ENCODE results near the gene RPL7L1. TPM values are rescaled to one million over a fixed set of nuclear protein-coding genes. Genes with fewer than 3 reads are reported as not detected.

RPL7L1 gene
- total RNA-seq, 1 donor from 2014 or later = 40.1 TPM

DNA sequence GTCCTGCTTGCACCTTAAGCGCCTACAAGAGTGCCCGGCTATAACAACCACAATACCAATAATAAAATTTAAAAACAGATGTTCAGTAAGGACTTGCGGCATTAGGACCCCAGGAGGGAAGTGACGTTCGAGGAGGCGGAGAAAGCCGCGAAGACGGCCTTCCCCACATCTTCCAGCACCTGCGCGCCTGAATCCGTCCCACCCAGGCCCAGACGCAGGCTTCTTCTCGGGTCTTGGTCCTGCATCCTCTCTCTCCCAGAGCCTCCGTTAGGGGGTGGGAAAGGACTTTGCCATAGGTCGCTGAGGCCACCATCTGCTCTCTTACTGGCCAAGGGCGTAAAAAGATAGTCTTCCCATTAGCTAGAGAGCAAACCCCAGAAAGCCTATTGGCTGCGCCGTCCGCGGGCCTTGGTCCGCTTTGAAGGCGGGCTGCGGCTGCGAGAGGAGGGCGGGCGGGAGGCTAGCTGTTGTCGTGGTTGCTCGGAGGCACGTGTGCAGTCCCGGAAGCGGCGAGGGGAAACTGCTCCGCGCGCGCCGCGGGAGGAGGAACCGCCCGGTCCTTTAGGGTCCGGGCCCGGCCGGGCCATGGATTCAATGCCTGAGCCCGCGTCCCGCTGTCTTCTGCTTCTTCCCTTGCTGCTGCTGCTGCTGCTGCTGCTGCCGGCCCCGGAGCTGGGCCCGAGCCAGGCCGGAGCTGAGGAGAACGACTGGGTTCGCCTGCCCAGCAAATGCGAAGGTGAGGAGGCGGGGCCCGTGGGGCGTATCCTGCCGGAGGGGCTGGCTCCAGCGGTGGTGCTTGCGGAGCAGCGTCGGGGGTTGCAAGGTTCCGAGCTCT lies 49.8 kb downstream of the RPL7L1 start, which contains the start of gene CNPY3:
Gene CNPY3 (plus strand): TSS at position 495 of the 835 bp plus-strand sequence. CDS start 91 bp downstream, at position 586.
- DNase-seq (ENCODE audit: low spot score) = peak; percentile 95
- ATAC-seq = peak; percentile 91

DNA sequence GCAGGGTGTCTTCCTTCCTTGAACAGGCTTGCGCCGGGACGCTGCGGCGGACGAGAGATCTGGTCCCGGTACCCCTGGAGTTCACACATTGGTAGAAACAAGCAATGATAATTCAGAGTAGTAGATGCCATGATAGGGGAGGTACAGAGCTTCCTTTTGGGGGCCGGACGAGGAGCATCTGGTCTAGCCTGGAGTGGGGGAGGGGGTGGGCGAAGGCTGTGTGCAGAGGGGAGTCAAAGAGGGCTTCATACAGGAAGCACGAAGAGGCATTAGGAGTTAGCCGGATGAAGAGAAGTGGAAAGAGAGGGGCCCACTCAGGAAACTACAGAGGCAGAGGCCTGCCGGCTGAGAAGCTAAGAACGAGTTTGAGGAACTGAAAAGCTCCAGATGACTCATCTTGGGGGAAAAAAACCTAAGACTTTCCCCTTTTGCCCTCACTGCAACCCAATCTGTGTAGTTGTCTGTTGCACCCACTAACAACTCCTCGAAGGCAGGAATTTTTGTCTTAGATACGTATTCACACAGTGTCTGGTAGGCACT lies 50.5 kb downstream of the RPL7L1 start:
- peak; percentile 8 for ATAC-seq
- no peak for DNase-seq (ENCODE audit: low spot score)

DNA sequence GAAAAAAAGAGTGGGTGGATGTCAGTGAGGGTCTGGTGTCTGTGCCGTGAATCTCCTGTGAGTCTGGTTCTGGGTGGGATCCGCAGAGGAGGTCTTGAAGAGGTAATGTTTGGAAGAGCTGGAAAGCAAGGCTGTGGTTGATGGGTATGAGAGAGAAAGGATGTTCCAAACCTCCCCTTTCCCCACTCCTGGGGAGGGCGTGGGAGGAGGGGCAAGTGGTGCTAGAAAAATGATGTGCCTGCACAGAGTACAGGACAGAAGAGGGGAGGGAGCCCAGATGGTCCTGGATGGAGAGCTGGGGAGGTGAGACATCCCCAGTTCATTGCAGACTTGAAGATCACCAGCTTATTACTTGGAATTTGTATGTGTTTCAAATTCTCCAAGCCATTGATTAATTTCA lies 53.0 kb downstream of the RPL7L1 start:
- ATAC-seq = no peak
- DNase-seq (ENCODE audit: low spot score) = no peak

DNA sequence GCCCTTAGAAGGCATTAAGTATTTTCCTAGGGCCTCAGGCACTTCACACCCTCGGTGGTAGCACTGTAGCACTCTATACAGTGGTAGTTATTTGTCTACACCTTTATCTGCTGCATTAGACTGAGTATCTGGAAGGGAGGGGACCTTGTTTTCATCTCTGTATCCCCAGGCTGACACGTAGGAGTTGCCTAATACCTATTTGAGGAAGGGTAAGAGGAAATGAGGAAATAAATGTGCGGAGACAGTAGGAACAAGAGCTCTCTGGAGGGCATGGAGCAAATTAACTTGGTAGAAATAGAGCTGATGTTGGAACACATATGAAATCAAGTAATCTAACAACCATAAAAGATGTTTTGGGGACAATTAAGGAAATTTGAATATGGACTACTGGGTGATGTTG lies 53.8 kb downstream of the RPL7L1 start:
- ATAC-seq (no peak), DNase-seq (ENCODE audit: low spot score) (no peak)

DNA sequence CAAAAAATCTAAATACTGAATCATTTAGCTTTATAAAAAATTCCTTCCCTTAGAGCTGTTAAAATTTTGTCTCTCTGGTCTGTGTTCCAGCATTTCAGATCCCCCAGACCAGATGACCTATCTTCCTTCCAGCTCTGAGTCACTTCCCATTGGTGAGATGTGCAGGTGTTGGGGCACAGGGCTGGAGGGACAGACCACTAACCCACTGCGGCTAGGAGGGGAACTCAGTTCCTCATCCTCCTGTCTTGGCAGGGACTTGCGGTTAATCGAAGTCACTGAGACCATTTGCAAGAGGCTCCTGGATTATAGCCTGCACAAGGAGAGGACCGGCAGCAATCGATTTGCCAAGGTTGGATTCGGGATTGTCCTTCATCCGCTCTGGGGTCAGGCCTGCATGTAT lies 55.9 kb downstream of the RPL7L1 start:
- ATAC-seq (no peak), DNase-seq (ENCODE audit: low spot score) (no peak)

DNA sequence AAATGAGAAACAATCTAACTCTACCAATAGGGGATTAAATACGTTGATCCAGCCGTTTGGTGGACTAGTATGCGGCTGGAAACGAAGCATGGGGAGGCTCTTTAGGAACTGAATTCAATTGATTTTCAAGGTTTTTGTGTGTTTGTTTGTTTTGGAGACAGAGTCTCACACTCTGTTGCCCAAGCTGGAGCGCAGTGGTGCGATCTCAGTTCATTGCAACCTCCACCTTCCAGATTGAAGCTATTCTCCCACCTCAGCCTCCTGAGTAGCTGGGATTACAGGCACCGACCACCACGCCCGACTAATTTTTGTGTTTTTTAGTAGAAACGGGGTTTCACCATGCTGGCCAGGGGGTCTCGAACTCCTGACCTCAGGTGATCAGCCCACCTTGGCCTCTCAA lies 57.0 kb downstream of the RPL7L1 start:
- no peak for DNase-seq (ENCODE audit: low spot score)
- peak; percentile 2 for ATAC-seq

DNA sequence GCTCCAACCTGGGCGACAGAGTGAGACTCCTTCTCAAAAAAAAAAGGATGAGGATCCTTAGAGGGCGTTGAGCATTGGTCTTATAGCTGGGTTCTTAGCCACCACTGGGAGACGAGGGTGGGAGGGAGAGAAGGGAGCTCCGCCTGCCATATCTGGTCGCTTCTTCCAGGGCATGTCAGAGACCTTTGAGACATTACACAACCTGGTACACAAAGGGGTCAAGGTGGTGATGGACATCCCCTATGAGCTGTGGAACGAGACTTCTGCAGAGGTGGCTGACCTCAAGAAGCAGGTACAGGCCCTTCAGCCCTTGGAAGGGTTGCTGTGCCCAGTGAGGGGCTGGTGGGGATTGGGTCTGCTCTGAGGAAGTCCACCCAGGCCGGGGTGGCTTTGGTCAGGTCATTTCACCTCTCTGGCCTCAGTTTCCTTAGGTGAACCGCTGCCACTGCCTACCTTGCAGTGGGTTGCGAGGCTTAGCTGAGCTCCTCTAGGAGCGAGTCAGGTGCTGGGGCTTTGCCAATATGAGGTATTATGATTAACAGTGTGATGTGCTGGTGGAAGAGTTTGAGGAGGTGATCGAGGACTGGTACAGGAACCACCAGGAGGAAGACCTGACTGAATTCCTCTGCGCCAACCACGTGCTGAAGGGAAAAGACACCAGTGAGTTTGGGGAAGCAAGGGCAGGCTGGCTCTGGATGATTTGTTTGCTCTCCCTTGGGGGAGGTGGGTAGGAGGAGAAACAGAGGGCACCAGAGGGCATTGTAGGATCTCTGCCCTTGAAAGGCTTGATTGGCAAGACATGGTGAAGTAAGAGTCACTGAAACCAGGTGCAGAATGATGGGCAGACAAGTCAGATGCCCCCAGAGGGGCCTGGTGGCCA lies 58.4 kb downstream of the RPL7L1 start:
- DNase-seq (ENCODE audit: low spot score) = peak; percentile 81

DNA sequence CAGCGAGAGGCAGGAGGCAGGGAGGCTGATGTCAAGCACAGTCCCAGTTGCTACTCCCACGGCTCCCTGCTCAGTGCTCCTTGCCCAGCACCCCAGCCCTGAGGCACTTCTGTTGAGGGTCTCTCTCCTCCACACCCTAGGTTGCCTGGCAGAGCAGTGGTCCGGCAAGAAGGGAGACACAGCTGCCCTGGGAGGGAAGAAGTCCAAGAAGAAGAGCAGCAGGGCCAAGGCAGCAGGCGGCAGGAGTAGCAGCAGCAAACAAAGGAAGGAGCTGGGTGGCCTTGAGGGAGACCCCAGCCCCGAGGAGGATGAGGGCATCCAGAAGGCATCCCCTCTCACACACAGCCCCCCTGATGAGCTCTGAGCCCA lies 59.0 kb downstream of the RPL7L1 start:
- DNase-seq (ENCODE audit: low spot score) (no peak), ATAC-seq (no peak)

More for the DNA sequence above, 58.4 kb downstream of the RPL7L1 start:
- ATAC-seq = peak; percentile 58

DNA sequence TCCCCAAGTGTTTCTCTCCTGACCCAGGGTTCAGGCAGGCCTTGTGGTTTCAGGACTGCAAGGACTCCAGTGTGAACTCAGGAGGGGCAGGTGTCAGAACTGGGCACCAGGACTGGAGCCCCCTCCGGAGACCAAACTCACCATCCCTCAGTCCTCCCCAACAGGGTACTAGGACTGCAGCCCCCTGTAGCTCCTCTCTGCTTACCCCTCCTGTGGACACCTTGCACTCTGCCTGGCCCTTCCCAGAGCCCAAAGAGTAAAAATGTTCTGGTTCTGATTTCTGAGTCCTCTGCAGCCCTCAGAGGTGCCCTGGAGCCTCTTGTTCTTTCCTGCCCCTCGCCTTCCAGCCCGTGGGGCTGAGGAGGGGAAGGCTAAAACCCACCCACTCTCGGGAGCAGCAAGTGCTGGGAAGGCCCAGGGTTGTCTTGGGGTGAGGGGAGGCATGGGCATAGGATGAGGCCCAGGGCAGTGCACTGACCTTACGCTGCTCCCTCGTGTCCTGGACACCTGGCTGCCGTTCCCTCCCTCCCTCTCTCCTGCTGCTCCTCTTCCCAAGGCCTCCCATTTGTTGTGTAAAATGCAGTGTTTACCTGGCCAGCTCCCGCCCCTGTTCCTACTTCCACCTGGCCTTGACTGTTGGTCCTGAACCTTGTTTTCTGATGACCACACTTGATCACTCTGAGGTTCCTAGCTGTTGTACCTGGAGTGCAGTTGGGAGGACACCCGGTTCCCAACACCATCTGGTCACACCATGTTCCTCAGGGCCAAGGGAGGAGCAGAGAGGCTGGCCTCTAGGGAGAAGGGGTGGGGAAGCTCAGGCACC lies 59.8 kb downstream of the RPL7L1 start:
- DNase-seq (ENCODE audit: low spot score) (peak; percentile 95), ATAC-seq (peak; percentile 78)

Other genes starting within 250 kb of the RPL7L1 start
- not detected for gene PRPH2, start 157.0 kb upstream of the RPL7L1 start, total RNA-seq
- gene TBCC, start 133.5 kb upstream of the RPL7L1 start, total RNA-seq = 6.6 TPM
- gene BICRAL, start 97.6 kb upstream of the RPL7L1 start, total RNA-seq = 5.4 TPM
- gene PTCRA, start 36.4 kb downstream of the RPL7L1 start, total RNA-seq = not detected
- gene CNPY3, start 49.9 kb downstream of the RPL7L1 start, total RNA-seq = 50.3 TPM
- 467 TPM for gene GNMT, start 81.1 kb downstream of the RPL7L1 start, total RNA-seq
- gene PEX6, start 99.6 kb downstream of the RPL7L1 start, total RNA-seq = 25.4 TPM
- gene PPP2R5D, start 105.0 kb downstream of the RPL7L1 start, total RNA-seq = 14.8 TPM
- gene MEA1, start 134.3 kb downstream of the RPL7L1 start, total RNA-seq = 20.2 TPM
- gene KLHDC3, start 134.6 kb downstream of the RPL7L1 start, total RNA-seq = 42.5 TPM
- 21.7 TPM for gene RRP36, start 142.0 kb downstream of the RPL7L1 start, total RNA-seq
- 8.5 TPM for gene CUL7, start 174.2 kb downstream of the RPL7L1 start, total RNA-seq
- gene MRPL2, start 179.8 kb downstream of the RPL7L1 start, total RNA-seq = 71.8 TPM
- 141 TPM for gene KLC4, start 180.0 kb downstream of the RPL7L1 start, total RNA-seq
- gene PTK7, start 196.7 kb downstream of the RPL7L1 start, total RNA-seq = 1.3 TPM

Data from left lobe of liver (tissue), 2 donors.